Sigmoid colon (tissue), 7 donors: ENCODE results near the gene KCNK6. TPM values are rescaled to one million over a fixed set of nuclear protein-coding genes. Genes with fewer than 3 reads are reported as not detected.
"Not testable (repeated sequence)": the region's sequence is repeated elsewhere in the genome, so short reads cannot be mapped to it uniquely, and the experiment has no call there.

Experiments
- DNase-seq: peaks from one replicate; pipeline ENCODE4 v3.0.0-alpha.2; 2019
- H3K27ac ChIP-seq, 4 donors: fragments of 200-600 bp; sonication (generic); one replicate each; pipeline ENCODE4 v1.5.1; 2016 to 2019; ENCODE audit warnings: mild to moderate bottlenecking in 1 of 4
- H3K27me3 ChIP-seq, 3 donors: fragments of 200-600 bp; sonication (generic); one replicate each; pipeline ENCODE4 v1.5.1; 2019; ENCODE audit warnings: mild to moderate bottlenecking in 1 of 3
- H3K36me3 ChIP-seq, 4 donors: fragments of 200-600 bp; sonication (generic); one replicate each; pipeline ENCODE4 v1.5.1; 2016 to 2019
- H3K4me1 ChIP-seq, 4 donors: fragments of 200-600 bp; sonication (generic); one replicate each; pipeline ENCODE4 v1.5.1; 2017 to 2019
- H3K4me3 ChIP-seq, 4 donors: fragments of 200-600 bp; sonication (generic); one replicate each; pipeline ENCODE4 v1.5.1; 2017 to 2019; ENCODE audit warnings: mild to moderate bottlenecking in 2 of 4, moderate library complexity in 1 of 4
- H3K9me3 ChIP-seq, 4 donors: fragments of 200-600 bp in 3 of 4; sonication (generic) in 3 of 4; one replicate each; pipeline versions ENCODE4 v1.5.1 to v1.6.1; 2013 to 2019
- CTCF ChIP-seq, 4 experiments: fragments of 450-650 bp in 3 of 4; fragments of 200-600 bp in 1 of 4; IDR thresholded peaks; one replicate each; pipeline ENCODE4 v1.5.1; 2016 to 2019; ENCODE audit warnings: antibody characterized with exemption in 4 of 4, mild to moderate bottlenecking in 3 of 4, moderate library complexity in 2 of 4
- EP300 ChIP-seq, 4 donors: sonication (generic); formaldehyde crosslinking; IDR thresholded peaks; one replicate each; pipeline ENCODE4 v1.6.1; 2017; ENCODE audit warnings: antibody characterized with exemption in 4 of 4
- POLR2A ChIP-seq, 2 donors: fragments of 450-650 bp; IDR thresholded peaks; one replicate each; pipeline ENCODE4 v1.6.1; 2016; ENCODE audit warnings: antibody characterized with exemption in 2 of 2, mild to moderate bottlenecking in 2 of 2, moderate library complexity in 2 of 2
- POLR2AphosphoS5 ChIP-seq, 4 donors: sonication (generic); formaldehyde crosslinking; IDR thresholded peaks; one replicate each; pipeline ENCODE4 v1.6.1; 2017; ENCODE audit warnings: antibody characterized with exemption in 4 of 4
- WGBS, 2 donors: extraction: QIAGEN DNeasy Blood & Tissue Kit; methylation state at CpG; one replicate each; pipeline ENCODE4 v1.1.7; 2013; 5-methylcytosine and 5-hydroxymethylcytosine counted together
- intact Hi-C: fragments of 100-400 bp; cut with DNase I; formaldehyde crosslinking; loops from one replicate; pipeline ENCODE4 v1.15.1; 2023
- polyA plus RNA-seq, 3 donors: library from polyadenylated mRNA; stranded (reverse); fragments of 200-250 nt; gene quantifications; one replicate each; pipeline ENCODE4 v1.2.3, GENCODE V29; 2013
- total RNA-seq, 4 donors: library from RNA; depleted of rRNA; stranded (reverse); fragments of >200 nt; gene quantifications; one replicate each; pipeline ENCODE4 v1.1.0, GENCODE V29; 2016
- donor health status: healthy with polysubstance abuse.
- donor health status: Bipolar disorder and iron deficiency.
- donor health status: healthy.

Gene KCNK6
- total and polyA plus RNA-seq, 7 donors, result 5.4 to 24.6 (median 12.1) TPM

GRCh38 chr19:38335949-38336637 is 16.4 kb downstream of the KCNK6 start:
- intact Hi-C loops, result loop anchor here (1.0 to 10.0 kb wide), 3 partner anchors 38 to 789 kb away; partner anchors contain the start of genes PAK4 and PSMD8
- 1% methylated on average over 52 of the region's 52 CpGs for WGBS, 2 donors
- TF ChIP-seq EP300 (IDR thresholded peaks at IDR 0.05) (no peak), CTCF (IDR thresholded peaks at IDR 0.05) (no peak), POLR2A (IDR thresholded peaks at IDR 0.05) (peak in 1 of 2 donors; percentile 58), POLR2AphosphoS5 (IDR thresholded peaks at IDR 0.05) (peak; percentile 72 to 79 (median 76))

GRCh38 chr19:38336638-38337359 is 17.2 kb downstream of the KCNK6 start:
- peak overlapping the region; percentile 52 to 69 (median 64) for H3K4me3 ChIP-seq
- WGBS, 2 donors, result 2 to 6% methylated on average over 41 of the region's 41 CpGs
- TF ChIP-seq EP300 (IDR thresholded peaks at IDR 0.05) (no peak), CTCF (IDR thresholded peaks at IDR 0.05) (no peak), POLR2A (IDR thresholded peaks at IDR 0.05) (no peak), POLR2AphosphoS5 (IDR thresholded peaks at IDR 0.05) (no peak)
- intact Hi-C loops, result loop anchor here (1.0 to 10.0 kb wide), 2 partner anchors 38 to 788 kb away; partner anchors contain the start of genes PAK4 and PSMD8
- H3K9me3 ChIP-seq, result no peaks in the 10 kb centered on the region
- DNase-seq, result peak; percentile 98
- no peaks in the 10 kb centered on the region for H3K27me3 ChIP-seq
- peaks cover 0 to 6% (median 2%) of the 10 kb centered on the region in 4 donors for H3K36me3 ChIP-seq
- peak overlapping the region; percentile 92 to 98 (median 94) for H3K27ac ChIP-seq
- peaks cover 0 to 17% (median 14%) of the 10 kb centered on the region in 4 donors for H3K4me1 ChIP-seq

More at GRCh38 chr19:38335949-38336637, 16.4 kb downstream of the KCNK6 start:
- H3K4me3 ChIP-seq, result peak overlapping the region; percentile 52 to 69 (median 64)
- H3K27me3 ChIP-seq, result no peaks in the 10 kb centered on the region
- DNase-seq, result peak; percentile 99
- peaks cover 0 to 17% (median 14%) of the 10 kb centered on the region in 4 donors for H3K4me1 ChIP-seq
- H3K9me3 ChIP-seq, result no peaks in the 10 kb centered on the region
- H3K27ac ChIP-seq, result peak overlapping the region; percentile 92 to 98 (median 94)
- peaks cover 0 to 6% (median 2%) of the 10 kb centered on the region in 4 donors for H3K36me3 ChIP-seq

- TF ChIP-seq POLR2AphosphoS5 (IDR thresholded peaks at IDR 0.05) (no peak), EP300 (IDR thresholded peaks at IDR 0.05) (no peak), POLR2A (IDR thresholded peaks at IDR 0.05) (no peak), CTCF (IDR thresholded peaks at IDR 0.05) (no peak)
- Histone ChIP-seq H3K4me1 (peaks cover 0 to 17% (median 14%) of the 10 kb centered on the region in 4 donors), H3K27me3 (no peaks in the 10 kb centered on the region), H3K9me3 (no peaks in the 10 kb centered on the region), H3K27ac (peak overlapping the region; percentile 92 to 98 (median 94)), H3K4me3 (peak overlapping the region; percentile 52 to 69 (median 64)), H3K36me3 (peaks cover 0 to 6% (median 2%) of the 10 kb centered on the region in 4 donors)
- intact Hi-C loops, result loop anchor here (10.0 kb wide), 1 partner anchor 787 kb away; the partner anchor contains the start of gene PAK4
- 51 to 66% methylated on average over 10 of the region's 10 CpGs for WGBS, 2 donors
- no peak for DNase-seq
Measured at GRCh38 chr19:38337360-38337653, 17.7 kb downstream of the KCNK6 start.

GRCh38 chr19:38339011-38339410 is 19.4 kb downstream of the KCNK6 start:
- not testable (repeated sequence) for H3K4me3 ChIP-seq, H3K36me3 ChIP-seq, DNase-seq, H3K9me3 ChIP-seq, H3K27ac ChIP-seq, H3K27me3 ChIP-seq
- 56 to 70% methylated on average over 4 of the region's 4 CpGs for WGBS, 2 donors
- peaks cover 0 to 17% (median 14%) of the 10 kb centered on the region in 4 donors for H3K4me1 ChIP-seq
- intact Hi-C loops, result loop anchor here (10.0 kb wide), 1 partner anchor 786 kb away; the partner anchor contains the start of gene PAK4

GRCh38 chr19:38340927-38341326 is 21.3 kb downstream of the KCNK6 start:
- H3K4me3 ChIP-seq, result no peak overlapping the region
- no peaks in the 10 kb centered on the region for H3K9me3 ChIP-seq
- intact Hi-C loops, result no loop called here
- no peaks in the 10 kb centered on the region for H3K27me3 ChIP-seq
- 95 to 96% methylated on average over 2 of the region's 2 CpGs for WGBS, 2 donors
- no peak for DNase-seq
- H3K36me3 ChIP-seq, result peaks cover 0 to 6% (median 2%) of the 10 kb centered on the region in 4 donors
- TF ChIP-seq EP300 (IDR thresholded peaks at IDR 0.05) (no peak), POLR2AphosphoS5 (IDR thresholded peaks at IDR 0.05) (no peak), CTCF (IDR thresholded peaks at IDR 0.05) (no peak), POLR2A (IDR thresholded peaks at IDR 0.05) (no peak)
- peaks cover 0 to 12% (median 8%) of the 10 kb centered on the region in 4 donors for H3K4me1 ChIP-seq
- H3K27ac ChIP-seq, result no peak overlapping the region
